NT2/D1 (cell line): ENCODE data around the gene NT5DC3.

ENCODE experiments used
- YY1 ChIP-seq: IDR thresholded peaks from 2 replicates; pipeline ENCODE4 v1.6.1; 2011; ENCODE audit not compliant: insufficient read length, insufficient read depth
- ZNF274 ChIP-seq: IDR thresholded peaks from 2 replicates; pipeline ENCODE4 v1.6.1; 2011; ENCODE audit warnings: mild to moderate bottlenecking, low read depth, low read length

GRCh38 chr12:103799504-103799856 is 41.6 kb downstream of the NT5DC3 start:
- TF ChIP-seq YY1 (no peak), ZNF274 (no peak)
